Adrenal gland (tissue), 5 donors: ENCODE measurements around the gene EYA4.

Experiments
- POLR2A ChIP-seq, 2 donors: fragments of 450-650 bp; IDR thresholded peaks; one replicate each; pipeline ENCODE4 v1.6.1; 2017; ENCODE audit warnings: antibody characterized with exemption in 2 of 2, mild to moderate bottlenecking in 2 of 2, moderate library complexity in 1 of 2
- TF ChIP-seq, protein P1 (sequence below), 6 experiments: fragments of 450-650 bp in 4 of 6; fragments of 200-600 bp in 2 of 6; sonication (generic) in 1 of 6; IDR thresholded peaks; 1 replicate in 5 of 6; 2 replicates in 1 of 6; pipeline versions ENCODE4 v1.5.1 to v1.8.0; 2016 to 2021; ENCODE audit warnings: antibody characterized with exemption in 6 of 6, mild to moderate bottlenecking in 2 of 6, moderate library complexity in 1 of 6
- donor health status: DM: no; HTN: no; CAD: no.

- TF ChIP-seq POLR2A (IDR thresholded peaks at IDR 0.05), result no peak
- TF ChIP-seq, protein P1, sequence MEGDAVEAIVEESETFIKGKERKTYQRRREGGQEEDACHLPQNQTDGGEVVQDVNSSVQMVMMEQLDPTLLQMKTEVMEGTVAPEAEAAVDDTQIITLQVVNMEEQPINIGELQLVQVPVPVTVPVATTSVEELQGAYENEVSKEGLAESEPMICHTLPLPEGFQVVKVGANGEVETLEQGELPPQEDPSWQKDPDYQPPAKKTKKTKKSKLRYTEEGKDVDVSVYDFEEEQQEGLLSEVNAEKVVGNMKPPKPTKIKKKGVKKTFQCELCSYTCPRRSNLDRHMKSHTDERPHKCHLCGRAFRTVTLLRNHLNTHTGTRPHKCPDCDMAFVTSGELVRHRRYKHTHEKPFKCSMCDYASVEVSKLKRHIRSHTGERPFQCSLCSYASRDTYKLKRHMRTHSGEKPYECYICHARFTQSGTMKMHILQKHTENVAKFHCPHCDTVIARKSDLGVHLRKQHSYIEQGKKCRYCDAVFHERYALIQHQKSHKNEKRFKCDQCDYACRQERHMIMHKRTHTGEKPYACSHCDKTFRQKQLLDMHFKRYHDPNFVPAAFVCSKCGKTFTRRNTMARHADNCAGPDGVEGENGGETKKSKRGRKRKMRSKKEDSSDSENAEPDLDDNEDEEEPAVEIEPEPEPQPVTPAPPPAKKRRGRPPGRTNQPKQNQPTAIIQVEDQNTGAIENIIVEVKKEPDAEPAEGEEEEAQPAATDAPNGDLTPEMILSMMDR (IDR thresholded peaks at IDR 0.05), result no peak
Observed at GRCh38 chr6:133432021-133432989, 191.1 kb downstream of the EYA4 start.
